ENCODE measurements around the gene ACTC1.

The ACTC1 gene

DNA sequence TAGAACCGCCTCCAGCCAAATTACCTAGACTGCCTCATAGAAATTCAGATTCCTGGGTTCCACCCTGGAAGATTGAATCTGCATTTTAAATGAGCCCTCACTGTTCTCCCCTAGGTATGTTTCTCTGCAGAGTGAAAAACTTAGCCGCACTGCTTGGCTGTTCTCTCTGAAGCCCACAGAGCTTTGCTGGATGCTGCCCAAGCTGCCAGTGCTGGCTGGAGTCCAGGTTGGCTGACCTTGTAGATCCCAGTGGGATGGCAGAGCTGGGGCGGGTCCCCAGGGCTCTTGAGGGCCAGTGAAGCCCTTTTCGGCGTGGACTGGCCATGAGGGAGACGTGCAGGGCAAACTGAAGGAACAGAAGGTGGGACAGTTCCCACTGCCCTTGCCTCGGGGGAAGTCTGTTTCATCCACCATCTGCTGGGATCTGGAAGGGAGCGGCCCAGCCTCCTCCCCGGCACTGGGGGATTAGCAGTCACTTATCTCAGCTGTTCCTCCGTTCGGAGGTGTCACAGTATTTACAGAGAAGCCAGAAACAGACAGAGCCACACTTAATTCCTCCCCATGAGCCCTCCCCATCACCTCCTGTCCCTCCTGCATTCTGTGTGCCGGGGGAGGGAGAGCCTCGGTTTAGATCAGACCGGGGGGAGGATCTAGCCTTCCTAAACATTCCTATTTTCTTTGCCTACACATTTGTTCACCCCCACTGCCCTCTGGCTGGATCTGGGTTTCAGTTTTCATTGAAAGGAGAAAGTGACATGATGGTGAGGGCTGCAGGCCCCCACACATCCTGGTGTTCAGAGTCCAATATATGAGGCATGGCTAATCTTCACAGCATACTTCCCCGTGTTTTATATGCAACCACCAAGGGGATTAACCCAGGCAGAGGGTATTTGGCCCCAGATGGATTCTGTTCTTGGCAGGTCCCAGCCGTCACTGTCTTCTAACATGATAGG is 4.1 kb upstream of the ACTC1 start:
- DNase-seq = no peak

DNA sequence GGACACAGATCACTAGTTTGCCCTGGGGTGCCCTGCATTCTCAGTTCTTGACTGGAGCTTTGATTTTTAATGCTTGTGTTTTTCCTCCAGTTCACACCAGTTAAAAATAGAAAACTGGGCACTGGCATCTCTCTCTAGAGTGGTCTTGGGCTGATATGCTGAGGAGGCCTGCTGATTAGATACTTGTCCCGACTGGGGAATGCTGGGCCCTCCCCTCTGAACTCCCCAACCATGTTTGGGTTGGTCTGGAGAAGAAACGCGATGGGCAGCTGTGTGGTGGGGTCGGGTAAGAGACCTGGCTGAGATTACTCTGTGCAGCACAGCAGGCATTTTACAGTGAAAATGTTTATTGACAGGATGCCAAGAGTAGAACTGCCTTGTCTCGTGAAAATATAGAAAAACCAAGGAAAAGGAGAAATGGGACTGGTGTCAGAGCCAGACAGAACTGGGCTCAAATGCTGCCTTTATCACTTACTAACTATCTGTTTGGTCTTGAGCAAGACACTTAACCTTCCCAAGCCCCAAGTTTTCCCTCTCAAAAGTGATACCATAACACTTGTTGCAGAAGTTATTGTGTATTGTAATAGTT is 1.6 kb upstream of the ACTC1 start:
- no peak for DNase-seq

DNA sequence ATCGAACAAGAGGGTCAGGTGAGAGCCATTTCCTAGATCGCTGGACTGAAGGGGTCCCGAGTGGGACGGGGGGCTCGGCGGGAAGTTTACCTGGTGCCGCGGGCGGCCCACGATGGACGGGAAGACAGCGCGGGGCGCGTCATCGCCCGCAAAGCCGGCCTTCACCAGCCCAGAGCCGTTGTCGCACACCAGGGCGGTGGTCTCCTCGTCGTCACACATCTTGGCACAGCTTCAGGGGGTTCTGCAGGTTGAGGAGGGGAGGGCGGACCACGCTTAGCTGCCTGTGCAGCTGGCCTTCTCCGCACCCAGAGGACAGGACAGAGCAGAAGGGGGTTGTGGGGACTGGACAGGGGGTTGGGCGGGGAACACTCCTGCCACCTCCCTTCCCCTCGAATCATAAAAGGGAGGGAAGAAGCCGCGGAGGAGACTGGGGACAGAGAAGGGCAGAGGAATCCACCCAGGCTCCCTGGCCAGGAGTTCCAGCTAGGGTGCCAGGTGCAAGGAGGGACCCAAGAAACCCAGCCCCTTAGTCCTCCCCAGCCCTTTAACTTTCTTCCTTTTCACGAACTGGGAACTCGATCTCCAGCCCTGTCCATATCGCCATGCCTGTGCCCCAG is 651 bp downstream of the ACTC1 start:
- DNase-seq = no peak

DNA sequence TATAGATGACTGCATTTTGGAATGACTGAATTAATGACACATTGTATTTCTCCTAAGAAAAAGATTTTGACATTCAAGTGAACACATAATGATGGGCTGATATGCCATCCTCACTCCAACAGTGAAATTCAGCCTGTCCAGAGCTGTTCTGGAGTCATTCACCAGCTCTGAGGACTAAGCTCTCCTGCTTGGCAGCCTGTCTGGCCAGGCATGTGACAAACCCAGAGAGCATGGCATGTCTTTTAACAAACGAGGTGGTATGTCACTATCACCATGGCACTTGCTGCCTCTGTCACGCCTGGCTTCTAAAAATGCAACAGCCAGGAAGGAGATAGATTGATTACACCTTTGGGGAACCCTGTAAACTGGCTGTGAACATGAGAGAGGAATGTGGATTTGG is 1.4 kb downstream of the ACTC1 start:
- no peak for DNase-seq

DNA sequence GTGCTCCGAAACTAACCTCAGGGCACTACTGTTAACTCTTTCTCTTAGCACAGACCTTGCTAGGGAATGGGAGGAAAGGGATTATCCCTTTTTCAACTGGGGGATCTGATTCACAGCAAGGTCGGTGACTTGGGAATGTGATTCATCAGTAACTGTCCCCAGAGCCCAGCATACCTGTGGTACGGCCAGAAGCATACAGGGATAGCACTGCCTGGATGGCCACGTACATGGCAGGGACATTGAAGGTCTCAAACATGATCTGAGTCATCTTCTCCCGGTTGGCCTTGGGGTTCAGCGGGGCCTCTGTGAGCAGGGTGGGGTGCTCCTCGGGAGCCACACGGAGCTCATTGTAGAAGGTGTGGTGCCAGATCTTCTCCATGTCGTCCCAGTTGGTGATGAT is 2.3 kb downstream of the ACTC1 start:
- no peak for DNase-seq

DNA sequence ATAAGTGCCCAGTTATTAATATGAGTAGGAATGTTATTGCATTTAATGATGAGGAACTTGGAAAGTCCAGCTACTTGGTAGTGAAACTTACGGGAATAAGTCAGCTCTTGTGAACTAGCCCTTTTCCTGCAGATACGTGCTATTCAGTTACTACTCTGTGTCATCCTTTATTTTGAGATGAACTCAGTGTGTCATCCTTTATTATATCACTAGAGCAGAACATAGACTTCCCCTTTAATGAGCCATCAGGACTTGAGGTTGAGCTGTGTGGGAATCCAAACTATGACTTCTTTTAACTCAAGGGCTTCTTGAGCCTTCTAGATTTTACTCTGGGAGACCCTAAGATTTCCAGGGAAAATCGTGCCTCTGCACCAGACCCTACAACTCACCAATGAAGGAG is 3.6 kb downstream of the ACTC1 start:
- no peak for DNase-seq

DNA sequence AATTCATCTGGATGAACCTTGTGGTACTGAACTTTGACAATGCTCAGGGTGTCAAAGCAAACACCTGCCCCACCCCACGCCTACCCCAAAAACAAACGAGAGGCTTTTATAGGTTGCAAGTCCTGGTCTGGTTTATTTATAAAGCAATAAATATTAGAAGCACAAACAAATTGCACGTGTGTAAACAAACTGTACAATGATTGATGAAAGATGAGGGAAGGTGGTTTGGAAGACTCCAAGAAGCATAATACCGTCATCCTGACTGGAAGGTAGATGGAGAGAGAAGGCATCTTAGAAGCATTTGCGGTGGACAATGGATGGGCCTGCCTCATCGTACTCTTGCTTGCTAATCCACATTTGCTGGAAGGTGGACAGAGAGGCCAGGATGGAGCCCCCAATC is 5.2 kb downstream of the ACTC1 start:
- no peak for DNase-seq

DNA sequence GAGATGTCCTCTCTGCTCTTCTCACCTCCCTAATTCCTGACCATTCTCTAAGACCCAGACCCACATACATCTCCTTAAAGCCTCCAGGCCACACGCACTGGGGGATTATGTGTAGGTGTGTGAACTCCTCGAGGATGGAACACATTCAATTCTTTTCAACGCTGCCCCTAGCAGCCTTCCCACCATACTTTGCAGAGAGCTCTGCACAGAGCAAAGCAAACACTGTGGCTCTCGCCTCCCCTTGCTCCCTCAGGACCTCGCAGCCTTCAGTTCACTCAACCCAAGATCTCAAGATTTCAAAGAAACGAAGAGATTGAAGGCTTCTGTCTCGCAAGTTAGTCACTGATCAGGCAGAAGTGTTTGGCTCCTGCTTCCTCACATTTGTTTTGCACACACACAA is 6.0 kb downstream of the ACTC1 start:
- no peak for DNase-seq

DNA sequence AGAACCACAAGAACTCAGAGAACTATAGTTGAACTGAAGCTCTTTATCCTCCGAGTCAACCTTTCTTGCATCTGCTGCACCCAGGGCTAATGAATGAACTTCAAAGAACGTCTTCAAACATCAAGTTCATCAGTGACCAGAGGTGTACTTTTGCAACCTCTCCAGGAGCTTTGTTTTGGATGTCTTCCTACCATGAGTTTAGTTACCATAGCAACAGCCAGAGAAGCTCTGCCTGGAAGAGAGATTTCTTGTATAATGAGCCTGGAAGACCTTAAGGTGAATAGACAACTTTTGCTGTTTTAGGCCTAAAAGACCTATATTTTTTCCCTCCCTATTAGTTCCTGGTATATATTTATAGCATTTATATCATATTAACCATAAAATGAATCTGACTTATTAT is 9.1 kb downstream of the ACTC1 start:
- no peak for DNase-seq

DNA sequence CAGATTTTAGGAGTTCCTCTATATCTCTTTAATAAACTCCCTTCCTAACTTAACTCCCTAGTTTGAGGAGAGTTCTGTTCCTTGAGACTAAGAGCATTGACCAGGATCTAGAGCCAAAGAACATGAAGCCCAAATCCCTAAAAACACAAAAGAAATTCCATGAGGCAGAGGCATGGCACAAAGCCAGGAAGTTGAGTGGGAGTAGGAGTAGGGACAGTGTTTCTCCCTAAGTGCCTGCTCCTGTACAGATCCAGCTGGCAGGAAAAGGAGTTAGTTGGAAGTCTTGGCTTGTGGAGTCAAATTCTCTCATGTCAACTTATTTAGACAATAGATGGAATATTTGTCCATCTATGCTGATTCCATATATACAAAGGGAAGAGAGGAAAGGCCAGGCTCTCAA is 11.4 kb downstream of the ACTC1 start:
- no peak for DNase-seq

DNA sequence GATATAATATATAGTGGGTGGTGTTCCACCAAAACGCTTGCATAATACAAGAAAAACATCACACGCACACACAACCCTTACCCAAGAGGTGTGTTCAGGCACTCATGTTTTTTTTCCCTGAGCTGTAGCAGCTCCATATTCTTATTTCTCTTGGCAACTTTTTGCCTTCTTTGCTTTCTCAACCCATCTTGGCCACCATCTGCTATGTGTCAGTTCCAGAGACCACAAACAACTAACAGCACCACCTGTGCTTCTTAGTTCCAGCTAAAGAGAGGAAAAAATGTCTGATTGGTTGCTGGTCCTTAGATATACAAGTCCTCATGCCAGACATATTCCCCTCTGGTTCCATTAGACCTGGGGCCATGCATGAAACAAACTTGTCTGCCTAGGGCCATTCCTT is 11.9 kb downstream of the ACTC1 start:
- no peak for DNase-seq

DNA sequence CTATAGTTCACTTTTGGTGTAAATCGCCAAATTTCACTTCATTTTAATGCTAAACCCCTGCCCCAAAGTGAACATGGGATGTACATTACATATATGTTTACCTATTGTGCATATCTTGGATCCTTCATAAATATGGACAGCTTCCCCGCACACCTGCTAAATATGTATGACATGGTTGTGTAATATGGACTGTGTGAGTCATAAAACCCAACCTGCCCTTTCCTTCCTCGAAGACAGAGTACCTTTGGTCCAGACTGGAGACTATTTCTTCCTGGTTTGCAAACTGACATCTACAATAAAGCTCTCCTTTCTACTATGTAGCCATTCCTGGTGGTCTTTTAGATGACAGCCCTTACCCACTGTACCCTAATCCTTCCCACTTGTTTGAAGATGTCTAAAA is 12.4 kb downstream of the ACTC1 start:
- no peak for DNase-seq

DNA sequence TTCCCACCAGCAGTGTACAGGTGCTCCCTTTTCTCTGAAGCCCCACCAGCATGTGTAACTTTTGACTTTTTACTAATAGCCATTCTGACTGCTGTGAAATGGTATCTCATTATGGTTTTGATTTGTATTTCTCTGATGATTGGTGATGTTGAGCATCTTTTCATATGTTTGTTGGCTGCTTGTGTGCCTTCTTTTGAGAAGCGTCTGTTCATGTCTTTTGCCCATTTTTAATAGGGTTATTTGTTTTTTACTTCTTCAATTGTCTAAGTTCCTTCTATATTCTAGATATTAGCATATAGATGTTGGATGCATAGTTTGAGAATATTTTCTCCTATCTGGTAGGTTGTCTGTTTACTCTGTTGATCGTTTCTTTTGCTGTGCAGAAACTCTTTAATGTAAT is 14.6 kb downstream of the ACTC1 start:
- no peak for DNase-seq

DNA sequence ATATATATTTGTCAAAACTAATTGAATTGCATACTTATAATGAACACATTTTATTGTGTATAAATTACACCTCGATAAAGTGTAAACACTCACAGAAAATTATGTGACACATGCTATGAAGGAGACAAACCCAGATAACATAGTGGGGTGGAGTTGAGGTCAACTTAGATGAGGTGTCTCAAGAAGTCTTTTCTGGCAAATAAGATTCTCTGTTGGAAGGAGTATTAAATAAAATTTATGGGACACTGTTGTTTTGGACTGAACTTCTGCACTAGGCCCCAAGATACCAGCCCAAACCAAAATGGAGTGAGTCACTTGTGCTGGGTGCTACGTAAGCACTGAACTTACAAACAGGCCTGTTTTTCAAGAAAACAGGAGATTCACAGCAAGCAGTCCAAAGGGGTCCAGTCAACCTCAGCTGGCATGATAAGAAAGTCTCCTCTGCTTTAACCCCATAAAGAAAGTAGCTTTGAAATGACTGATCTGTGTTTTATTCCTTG is 18.7 kb downstream of the ACTC1 start:
- DNase-seq = no peak

DNA sequence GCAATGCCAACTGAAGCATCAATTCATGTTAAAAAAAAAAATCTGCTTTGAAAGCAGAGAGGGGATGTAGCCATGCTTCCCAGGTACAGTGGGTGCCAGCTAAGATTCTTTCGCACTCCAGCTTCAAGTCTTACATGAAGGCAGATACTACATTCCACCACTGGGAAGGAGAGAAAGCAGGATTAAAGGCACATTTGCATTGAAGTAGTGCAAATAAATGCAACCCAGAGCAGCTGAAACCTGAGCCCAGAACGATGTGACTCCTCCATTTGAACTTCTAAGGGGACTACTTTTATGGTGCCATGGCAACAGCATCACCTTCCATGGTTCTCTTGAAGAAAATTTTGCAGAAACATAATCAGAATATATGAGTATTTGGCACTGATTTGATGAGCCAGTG is 21.4 kb downstream of the ACTC1 start:
- DNase-seq = no peak

DNA sequence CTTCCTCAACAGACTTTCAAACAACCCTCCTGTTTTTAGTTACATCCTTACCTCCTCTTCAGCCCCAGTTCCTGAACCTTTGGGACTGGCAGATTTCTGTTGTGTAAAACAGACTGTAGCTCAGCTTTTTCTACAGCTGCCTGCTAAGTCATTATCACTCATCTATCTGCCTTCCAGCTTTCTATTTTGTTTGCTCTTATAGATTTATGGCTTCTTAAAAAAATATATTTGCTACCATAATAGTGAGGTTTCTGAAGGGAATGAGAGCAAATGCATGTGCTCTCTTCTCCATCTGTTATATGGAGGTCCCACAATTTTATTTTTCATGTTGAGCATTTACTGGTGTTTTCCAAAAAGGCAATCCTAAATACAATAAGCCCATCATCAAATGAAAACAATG is 22.3 kb downstream of the ACTC1 start:
- no peak for DNase-seq

DNA sequence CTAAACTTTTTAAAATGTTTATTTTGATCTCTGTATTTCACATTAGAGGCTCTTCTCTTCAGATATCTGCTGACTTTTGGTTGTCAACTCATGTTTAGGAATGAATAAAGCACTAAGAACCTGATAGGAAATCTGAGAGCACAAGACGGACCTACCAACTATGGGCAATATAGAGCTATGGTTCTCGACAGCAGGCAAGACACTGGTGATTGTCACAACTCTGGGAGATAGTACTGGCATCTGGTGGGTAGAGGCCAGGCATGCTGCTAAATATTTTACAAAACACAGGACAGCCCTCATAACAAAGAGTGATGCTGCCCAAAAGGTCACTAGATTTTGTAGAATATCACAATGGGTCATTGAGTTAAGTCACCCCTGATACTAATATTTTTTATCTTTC is 23.0 kb downstream of the ACTC1 start:
- DNase-seq = no peak

DNA sequence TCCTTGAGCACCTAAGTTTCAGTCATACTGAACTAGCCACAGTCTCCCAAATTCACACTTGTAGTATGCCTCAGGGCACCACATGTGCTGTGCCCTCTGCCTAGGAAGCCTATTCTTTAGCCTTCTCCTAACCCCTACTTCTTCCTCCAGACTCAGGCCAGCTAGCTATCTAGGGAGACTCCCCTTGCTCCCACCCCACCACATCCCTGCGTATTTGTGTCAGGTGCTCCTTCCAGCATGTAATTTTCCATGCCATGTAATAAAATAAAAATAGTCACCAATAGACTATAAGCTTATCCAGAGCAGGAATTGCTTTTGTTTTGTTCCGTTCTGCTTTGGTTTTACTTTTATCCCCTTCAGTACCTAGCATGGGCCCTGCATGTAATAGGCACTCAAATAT is 25.6 kb downstream of the ACTC1 start:
- no peak for DNase-seq

DNA sequence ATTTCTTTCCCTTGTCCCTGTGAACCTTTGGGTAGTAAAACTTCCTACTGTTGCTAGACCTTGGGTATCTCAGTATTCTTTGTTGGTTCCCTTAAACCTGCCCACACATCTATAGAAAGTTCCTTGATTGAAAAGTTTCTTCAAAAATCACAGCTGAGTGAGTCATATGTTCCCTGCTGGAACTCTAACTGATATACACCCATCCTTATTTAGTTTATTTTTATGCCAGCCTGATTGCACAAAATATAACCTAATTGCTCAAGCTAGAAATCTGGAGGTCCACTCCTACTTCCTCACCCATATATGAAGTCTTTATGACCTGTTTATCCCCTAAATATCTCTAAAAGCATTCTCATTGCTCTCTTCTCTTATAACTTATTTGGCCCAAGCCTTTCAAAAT is 26.8 kb downstream of the ACTC1 start:
- no peak for DNase-seq

DNA sequence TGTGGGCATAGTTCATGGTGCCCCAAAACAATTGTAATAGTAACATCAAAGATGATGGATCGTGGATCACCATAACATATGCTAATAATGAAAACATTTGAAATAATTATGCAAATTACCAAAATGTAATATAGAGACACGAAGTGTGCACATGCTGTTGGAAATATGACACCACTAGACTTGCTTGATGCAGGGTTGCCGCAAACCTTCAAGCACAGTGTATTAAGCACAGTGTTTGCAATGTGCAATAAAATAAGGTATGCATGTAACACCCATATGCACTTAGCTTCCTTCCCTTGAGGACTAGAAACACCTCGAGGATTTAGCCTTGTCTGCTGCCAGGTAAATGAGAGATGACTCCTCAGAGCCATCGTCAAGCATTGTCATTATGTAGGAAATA is 29.6 kb downstream of the ACTC1 start:
- no peak for DNase-seq

DNA sequence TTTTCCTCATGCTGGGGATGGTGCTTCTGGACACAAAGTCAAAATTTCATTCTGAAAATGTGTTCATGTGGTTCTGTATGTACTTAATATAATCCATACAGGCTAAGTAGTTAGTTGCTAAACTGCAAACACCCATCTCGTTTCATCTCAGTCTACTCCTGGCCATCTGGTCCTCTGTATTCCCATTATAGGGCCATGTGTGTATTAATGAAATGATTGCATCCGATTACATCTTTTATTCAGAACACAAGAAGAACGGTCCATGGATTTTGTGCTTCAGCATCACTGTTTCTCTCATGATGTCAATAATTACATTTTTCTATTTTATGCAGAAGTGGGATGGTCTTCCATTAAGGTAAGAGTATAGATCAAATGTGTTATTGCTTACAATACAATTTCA is 34.4 kb downstream of the ACTC1 start:
- no peak for DNase-seq

DNA sequence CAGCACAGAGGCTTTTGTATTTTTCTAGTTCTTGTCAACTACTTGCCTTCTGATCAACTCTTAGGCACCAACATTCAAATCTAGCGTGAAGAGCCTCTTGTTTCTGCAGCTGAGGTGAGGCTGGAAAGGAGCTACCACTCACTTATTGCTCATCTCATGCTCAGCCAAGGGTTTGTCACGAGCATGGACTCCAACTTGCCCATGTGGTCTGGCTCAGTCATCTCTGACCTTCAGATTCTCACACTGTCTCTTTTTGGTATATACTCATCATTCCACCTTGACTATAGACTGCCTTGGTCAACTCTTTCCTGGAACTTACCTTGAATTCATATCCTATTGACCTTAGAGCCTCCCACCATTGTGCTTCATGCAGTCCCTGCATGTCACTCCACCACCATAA is 35.4 kb downstream of the ACTC1 start:
- no peak for DNase-seq

DNA sequence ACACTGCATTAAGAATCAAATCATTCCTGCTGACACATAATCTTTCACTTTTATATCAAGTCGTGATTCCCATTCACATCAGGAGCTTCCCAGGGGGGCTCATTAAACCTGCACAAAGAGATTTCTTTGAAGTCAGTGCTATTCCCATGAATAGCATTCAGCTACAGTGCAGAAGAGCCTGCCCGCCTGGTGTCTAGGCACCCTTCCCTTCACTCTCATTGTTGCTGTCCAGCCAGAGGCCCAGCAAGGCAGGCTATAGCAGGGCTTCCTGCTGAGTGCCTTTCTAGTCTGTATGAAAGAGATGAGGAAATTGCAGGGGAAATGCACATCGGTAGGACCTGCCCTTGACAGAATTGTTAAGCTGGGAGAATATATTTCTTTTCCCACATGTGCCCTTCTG is 36.0 kb downstream of the ACTC1 start:
- no peak for DNase-seq

DNA sequence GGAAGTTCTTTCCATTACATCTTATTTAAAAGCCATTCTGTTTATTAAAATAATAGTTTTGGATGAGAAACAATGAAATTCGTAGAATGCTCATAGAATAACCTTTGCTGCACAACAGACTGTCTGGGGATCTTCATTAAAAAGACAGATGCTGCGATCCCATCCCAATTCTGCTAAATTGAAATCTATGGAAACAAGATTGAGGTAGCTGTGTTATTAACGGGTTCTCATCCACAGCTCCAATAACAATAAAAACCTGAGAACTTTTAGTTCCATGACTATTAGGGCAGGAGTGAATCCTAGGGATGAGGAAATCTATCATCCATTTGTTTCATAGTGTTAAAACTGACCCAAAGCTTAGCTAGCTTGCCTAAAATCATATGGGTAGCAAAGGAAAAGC is 38.1 kb downstream of the ACTC1 start:
- DNase-seq = no peak
